ENCODE measurements around the gene RASA2. TPM values are rescaled to one million over a fixed set of nuclear protein-coding genes. Genes with fewer than 3 reads are reported as not detected.

RASA2 gene
- total and polyA plus RNA-seq, 10 of the 15 experiments (the other 5 are each of a cell fraction or from before 2014, with no cell fraction given) = 1.9 to 9.4 (median 7.2) TPM

GRCh38 chr3:141459008-141459407, 27.8 kb upstream of the RASA2 start (continued):
- TF ChIP-seq CREM (IDR thresholded peaks at IDR 0.05; ENCODE audit: low read depth) (no peak), BCLAF1 (IDR thresholded peaks at IDR 0.05) (no peak), EZH2 (IDR thresholded peaks at IDR 0.05; ENCODE audit: borderline replicate concordance, control insufficient read depth, low read depth, low read length) (no peak), ZNF217 (IDR thresholded peaks at IDR 0.05) (no peak), NR2C1 (IDR thresholded peaks at IDR 0.05) (no peak), SMC3 (IDR thresholded peaks at IDR 0.05; ENCODE audit: borderline replicate concordance, low read length) (no peak), MTA3 (IDR thresholded peaks at IDR 0.05; ENCODE audit: borderline replicate concordance, low read length) (no peak), REST (IDR thresholded peaks at IDR 0.05; ENCODE audit: low read depth, low read length) (no peak)

All from GM12878 (cell line).